K562 (cell line): Measurements from ENCODE around the gene PYM1.

Experiments
- NUFIP1 ChIP-seq: fragments of 450-650 bp; IDR thresholded peaks from 2 replicates; pipeline ENCODE4 v1.6.1; 2018; ENCODE audit not compliant: partially characterized antibody
- PML ChIP-seq: IDR thresholded peaks from 2 replicates; pipeline ENCODE4 v1.6.1; 2012; ENCODE audit warnings: low read length, inconsistent platforms
- TAF1 ChIP-seq: IDR thresholded peaks from 2 replicates; pipeline ENCODE4 v1.6.1; 2011; ENCODE audit warnings: mild to moderate bottlenecking, low read length, moderate library complexity; ENCODE audit not compliant: insufficient read depth, control insufficient read depth, severe bottlenecking; ENCODE audit errors: extremely low read depth
- TCF3 ChIP-seq: sonication (generic); formaldehyde crosslinking; IDR thresholded peaks from 2 replicates; pipeline ENCODE4 v1.4.0; 2020; ENCODE audit warnings: mild to moderate bottlenecking, missing genetic modification reagents
- TF ChIP-seq, protein P1 (sequence below), 2 experiments: IDR thresholded peaks; 2 replicates each; pipeline ENCODE4 v1.6.1; 2011; ENCODE audit warnings: borderline replicate concordance in 1 of 2, control low read depth in 1 of 2, low read depth in 1 of 2, low read length in 1 of 2, mild to moderate bottlenecking in 1 of 2, mixed read lengths in 1 of 2, moderate library complexity in 1 of 2; ENCODE audit not compliant: insufficient read depth in 1 of 2, insufficient read length in 1 of 2, poor library complexity in 1 of 2, severe bottlenecking in 1 of 2; ENCODE audit errors: extremely low read depth in 1 of 2

DNA sequence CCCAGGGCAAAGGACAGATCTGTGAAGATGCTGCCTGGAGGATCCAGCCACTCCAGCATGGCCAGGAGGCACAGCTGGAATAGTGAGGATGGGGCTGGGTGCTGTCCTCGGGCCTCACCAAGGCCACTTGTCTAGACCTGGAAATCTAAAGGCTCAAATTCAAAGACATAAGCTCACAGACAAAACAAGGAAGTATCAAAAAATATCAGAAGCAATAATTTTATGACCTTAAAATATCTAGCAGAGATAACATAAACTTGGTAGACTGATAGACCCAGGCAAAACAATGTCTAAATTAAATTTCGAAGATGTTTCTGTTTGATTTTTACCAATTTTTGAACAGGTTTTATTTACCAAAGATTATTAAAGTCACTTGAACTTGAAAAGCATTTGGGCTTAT, 62.4 kb downstream of the PYM1 start:
- TF ChIP-seq TCF3 (CRISPR knock-in tag), result no peak
- TF ChIP-seq PML, result no peak
- TF ChIP-seq, protein P1, sequence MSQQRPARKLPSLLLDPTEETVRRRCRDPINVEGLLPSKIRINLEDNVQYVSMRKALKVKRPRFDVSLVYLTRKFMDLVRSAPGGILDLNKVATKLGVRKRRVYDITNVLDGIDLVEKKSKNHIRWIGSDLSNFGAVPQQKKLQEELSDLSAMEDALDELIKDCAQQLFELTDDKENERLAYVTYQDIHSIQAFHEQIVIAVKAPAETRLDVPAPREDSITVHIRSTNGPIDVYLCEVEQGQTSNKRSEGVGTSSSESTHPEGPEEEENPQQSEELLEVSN (IDR thresholded peaks at IDR 0.05; ENCODE audit: borderline replicate concordance in 1 of 2, extremely low read depth in 1 of 2, insufficient read depth in 1 of 2, insufficient read length in 1 of 2, low read depth in 1 of 2, low read length in 1 of 2, poor library complexity in 1 of 2, severe bottlenecking in 1 of 2), result no peak
- TF ChIP-seq TAF1, result no peak
- no peak for TF ChIP-seq NUFIP1
